Parathyroid adenoma (tissue), 2 donors: ENCODE measurements around the gene DAPK1.

Source experiments
- H2AFZ ChIP-seq: fragments of 300-600 bp; sonication (generic); one replicate; pipeline ENCODE4 v1.7.0; 2017; ENCODE audit warnings: antibody characterized with exemption, mild to moderate bottlenecking
- H3K27ac ChIP-seq: fragments of 300-600 bp; sonication (generic); one replicate; pipeline ENCODE4 v1.7.0; 2017
- H3K27me3 ChIP-seq: fragments of 300-600 bp; sonication (generic); one replicate; pipeline ENCODE4 v1.7.0; 2017; ENCODE audit warnings: low read length; ENCODE audit not compliant: control insufficient read depth, insufficient read depth
- H3K36me3 ChIP-seq: fragments of 300-600 bp; sonication (generic); one replicate; pipeline ENCODE4 v1.7.0; 2017; ENCODE audit warnings: low read length; ENCODE audit not compliant: control insufficient read depth, insufficient read depth
- H3K4me1 ChIP-seq: fragments of 300-600 bp; sonication (generic); one replicate; pipeline ENCODE4 v1.7.0; 2017; ENCODE audit warnings: control low read depth
- H3K4me2 ChIP-seq: fragments of 300-600 bp; sonication (generic); one replicate; pipeline ENCODE4 v1.7.0; 2017; ENCODE audit warnings: low read length
- H3K4me3 ChIP-seq: fragments of 300-600 bp; sonication (generic); one replicate; pipeline ENCODE4 v1.7.0; 2017; ENCODE audit warnings: low read depth, low read length
- H3K79me2 ChIP-seq: fragments of 300-600 bp; sonication (generic); one replicate; pipeline ENCODE4 v1.7.0; 2017; ENCODE audit warnings: control low read depth
- H3K9ac ChIP-seq: fragments of 300-600 bp; sonication (generic); one replicate; pipeline ENCODE4 v1.7.0; 2017; ENCODE audit warnings: mild to moderate bottlenecking
- H3K9me3 ChIP-seq: fragments of 300-600 bp; sonication (generic); one replicate; pipeline ENCODE4 v1.7.0; 2017; ENCODE audit warnings: low read length; ENCODE audit not compliant: control insufficient read depth
- TF ChIP-seq, protein P1 (sequence below): fragments of 300-600 bp; sonication (generic); IDR thresholded peaks from one replicate; pipeline ENCODE4 v1.7.0; 2017; ENCODE audit warnings: antibody characterized with exemption, mild to moderate bottlenecking
- donor health status: primary hyperparathyroidism.

DAPK1 gene

DNA sequence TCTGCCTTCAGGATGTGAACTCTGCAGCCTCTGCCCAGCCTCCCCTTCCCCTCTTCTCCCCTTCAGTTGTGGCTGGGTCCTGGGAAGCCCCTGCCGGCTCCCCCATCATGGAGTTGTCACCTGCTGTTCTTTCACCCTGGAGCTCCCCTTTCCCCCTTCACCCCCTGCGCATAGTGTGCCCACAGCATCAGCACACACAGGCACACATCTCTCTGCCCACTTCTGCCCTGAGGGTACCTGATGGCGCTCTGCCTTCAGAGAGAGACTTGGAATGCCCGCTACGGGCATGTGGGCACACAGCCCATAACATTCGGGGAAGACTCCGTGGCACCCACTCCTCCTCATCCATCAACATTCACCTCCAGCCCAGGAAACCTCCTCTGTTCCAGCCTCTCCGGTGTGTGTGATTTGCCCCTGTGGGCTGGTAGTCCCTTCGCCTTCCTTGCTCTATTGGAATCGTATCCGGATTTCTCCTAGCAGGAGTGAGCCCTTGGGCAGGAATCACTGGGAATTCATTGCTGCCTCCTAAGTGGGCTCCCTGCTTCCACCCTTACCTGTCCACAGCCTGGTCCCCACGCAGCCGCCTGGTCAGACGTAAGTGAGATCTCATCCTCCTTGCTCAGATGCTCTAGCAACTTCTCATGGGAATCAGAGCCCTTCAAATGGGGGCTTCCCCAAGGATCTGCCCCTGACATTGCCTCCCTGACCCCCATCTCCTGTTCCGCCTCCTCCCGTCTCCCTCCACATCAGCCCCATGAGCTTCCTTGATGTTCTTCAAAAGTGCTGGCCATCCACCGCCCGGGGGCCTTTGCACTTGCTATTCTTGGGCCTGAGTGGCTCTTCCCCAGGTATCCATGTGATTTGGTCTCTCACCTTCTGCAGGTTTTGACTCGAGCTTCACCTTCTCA, 166.7 kb downstream of the DAPK1 start:
- H3K4me2 ChIP-seq = no peak overlapping the region
- H3K4me3 ChIP-seq = no peak overlapping the region
- TF ChIP-seq, protein P1, sequence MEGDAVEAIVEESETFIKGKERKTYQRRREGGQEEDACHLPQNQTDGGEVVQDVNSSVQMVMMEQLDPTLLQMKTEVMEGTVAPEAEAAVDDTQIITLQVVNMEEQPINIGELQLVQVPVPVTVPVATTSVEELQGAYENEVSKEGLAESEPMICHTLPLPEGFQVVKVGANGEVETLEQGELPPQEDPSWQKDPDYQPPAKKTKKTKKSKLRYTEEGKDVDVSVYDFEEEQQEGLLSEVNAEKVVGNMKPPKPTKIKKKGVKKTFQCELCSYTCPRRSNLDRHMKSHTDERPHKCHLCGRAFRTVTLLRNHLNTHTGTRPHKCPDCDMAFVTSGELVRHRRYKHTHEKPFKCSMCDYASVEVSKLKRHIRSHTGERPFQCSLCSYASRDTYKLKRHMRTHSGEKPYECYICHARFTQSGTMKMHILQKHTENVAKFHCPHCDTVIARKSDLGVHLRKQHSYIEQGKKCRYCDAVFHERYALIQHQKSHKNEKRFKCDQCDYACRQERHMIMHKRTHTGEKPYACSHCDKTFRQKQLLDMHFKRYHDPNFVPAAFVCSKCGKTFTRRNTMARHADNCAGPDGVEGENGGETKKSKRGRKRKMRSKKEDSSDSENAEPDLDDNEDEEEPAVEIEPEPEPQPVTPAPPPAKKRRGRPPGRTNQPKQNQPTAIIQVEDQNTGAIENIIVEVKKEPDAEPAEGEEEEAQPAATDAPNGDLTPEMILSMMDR = no peak
- H2AFZ ChIP-seq = no peak overlapping the region
- no peaks in the 10 kb centered on the region for H3K36me3 ChIP-seq
- no peaks in the 10 kb centered on the region for H3K4me1 ChIP-seq
- no peak overlapping the region for H3K27ac ChIP-seq
- no peak overlapping the region for H3K9ac ChIP-seq
- H3K9me3 ChIP-seq = no peaks in the 10 kb centered on the region
- no peaks in the 10 kb centered on the region for H3K27me3 ChIP-seq
- no peaks in the 10 kb centered on the region for H3K79me2 ChIP-seq

DNA sequence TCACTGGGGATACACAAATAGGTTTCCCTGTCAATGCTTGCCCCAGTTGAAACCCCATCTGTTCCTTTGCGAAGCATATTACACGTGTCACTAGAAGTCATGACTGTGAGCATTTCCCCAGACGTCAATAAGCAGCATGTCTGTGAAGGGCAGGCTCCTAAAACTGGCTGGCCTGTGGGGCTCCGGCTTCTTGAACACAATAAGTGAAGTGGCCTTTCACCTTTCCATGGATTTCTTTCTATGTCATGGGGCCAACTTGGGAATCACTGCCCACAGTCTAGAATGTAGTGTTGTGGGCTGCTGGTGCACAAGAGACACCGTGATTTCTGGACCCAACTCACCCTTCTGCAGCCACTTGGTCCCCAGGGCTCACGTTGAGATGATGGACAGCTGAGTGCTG, 167.8 kb downstream of the DAPK1 start:
- TF ChIP-seq, protein P1 = no peak
- Histone ChIP-seq H3K36me3 (no peaks in the 10 kb centered on the region), H3K27ac (no peak overlapping the region)

DNA sequence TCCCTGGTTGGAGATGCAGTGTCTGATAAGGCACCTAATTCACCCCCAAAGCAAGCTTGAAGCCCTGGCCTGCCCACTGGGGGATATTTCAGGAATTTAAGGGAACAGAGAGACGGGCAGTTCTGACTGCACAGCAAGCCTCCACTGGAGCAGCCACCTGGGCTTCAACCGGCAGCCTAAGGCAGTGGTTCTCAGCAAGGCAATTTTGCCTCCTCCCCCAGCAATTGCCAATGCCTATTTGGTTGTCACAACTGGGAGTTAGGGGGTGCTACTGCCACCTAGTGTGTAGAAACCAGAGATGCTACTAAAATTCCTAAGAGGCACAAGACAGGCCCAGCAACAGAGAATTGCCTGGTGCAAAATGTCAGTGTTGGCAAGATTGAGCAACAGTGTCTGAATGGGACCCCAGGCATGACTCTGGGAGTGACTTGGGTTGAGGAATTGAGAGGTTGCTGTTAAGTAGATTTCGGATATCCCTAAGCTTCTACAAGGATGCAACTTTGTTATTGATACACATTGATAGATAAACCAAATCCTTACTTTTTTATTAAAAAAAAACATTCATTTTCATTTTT, 169.6 kb downstream of the DAPK1 start:
- no peak overlapping the region for H3K4me2 ChIP-seq
- no peak overlapping the region for H2AFZ ChIP-seq
- H3K27me3 ChIP-seq = no peaks in the 10 kb centered on the region
- H3K4me3 ChIP-seq = no peak overlapping the region
- no peak overlapping the region for H3K9ac ChIP-seq
- no peaks in the 10 kb centered on the region for H3K4me1 ChIP-seq
- TF ChIP-seq, protein P1 = no peak
- H3K9me3 ChIP-seq = no peaks in the 10 kb centered on the region
- H3K36me3 ChIP-seq = no peaks in the 10 kb centered on the region
- H3K27ac ChIP-seq = no peak overlapping the region
- no peaks in the 10 kb centered on the region for H3K79me2 ChIP-seq

More for the DNA sequence above, 167.8 kb downstream of the DAPK1 start:
- Histone ChIP-seq H3K9ac (no peak overlapping the region), H3K4me3 (no peak overlapping the region), H3K79me2 (no peaks in the 10 kb centered on the region), H3K4me2 (no peak overlapping the region), H2AFZ (no peak overlapping the region), H3K27me3 (no peaks in the 10 kb centered on the region), H3K4me1 (no peaks in the 10 kb centered on the region), H3K9me3 (no peaks in the 10 kb centered on the region)

DNA sequence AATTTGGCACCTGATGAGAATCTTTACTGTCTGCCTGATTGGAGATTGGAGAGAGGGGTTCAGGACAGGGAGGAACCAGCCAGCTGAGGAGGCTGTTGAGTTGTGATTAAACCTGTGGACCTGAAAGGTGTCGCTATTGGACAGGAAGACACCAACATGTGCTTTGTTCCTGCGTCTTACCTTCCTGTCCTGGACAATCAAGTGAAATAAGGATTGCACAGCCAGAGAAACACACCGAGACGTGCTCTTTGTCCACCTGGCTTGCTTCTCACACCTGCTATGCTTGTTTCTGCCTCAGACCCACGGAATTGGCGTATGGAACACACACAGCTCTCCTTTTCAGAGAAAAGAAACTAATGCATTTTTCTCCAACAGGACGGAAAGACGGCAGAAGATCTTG, 170.6 kb downstream of the DAPK1 start:
- H3K4me3 ChIP-seq = no peak overlapping the region
- no peak overlapping the region for H3K4me2 ChIP-seq
- TF ChIP-seq, protein P1 = no peak

More for the DNA sequence above, 170.6 kb downstream of the DAPK1 start:
- Histone ChIP-seq H3K36me3 (no peaks in the 10 kb centered on the region), H3K27ac (no peak overlapping the region), H3K9ac (no peak overlapping the region), H3K27me3 (no peaks in the 10 kb centered on the region), H3K79me2 (no peaks in the 10 kb centered on the region), H2AFZ (no peak overlapping the region), H3K9me3 (no peaks in the 10 kb centered on the region), H3K4me1 (no peaks in the 10 kb centered on the region)
